B cell (primary cell): ENCODE measurements around the gene CFL1.

ENCODE experiments used
- CTCF ChIP-seq: fragments of 200-600 bp; IDR thresholded peaks from one replicate; pipeline ENCODE4 v1.8.0; 2022; ENCODE audit warnings: antibody characterized with exemption, mild to moderate bottlenecking
- EZH2 ChIP-seq: IDR thresholded peaks from 2 replicates; pipeline ENCODE4 v1.6.1; 2012; ENCODE audit warnings: borderline replicate concordance, low read depth, mild to moderate bottlenecking, moderate library complexity, low read length; ENCODE audit not compliant: insufficient read depth, poor library complexity, severe bottlenecking

GRCh38 chr11:65814131-65814985 is 43.6 kb downstream of the CFL1 start:
- TF ChIP-seq CTCF (no peak), EZH2 (no peak)
